Gastrocnemius medialis (tissue), 4 donors: ENCODE results near the gene TNNT3. TPM values are rescaled to one million over a fixed set of nuclear protein-coding genes. Genes with fewer than 3 reads are reported as not detected.
A peak's percentile ranks its signal among the peaks of the same experiment; 100 is the strongest.

ENCODE experiments used
- ATAC-seq, 2 donors: fragments of 150-250 bp; one replicate each; pipeline ENCODE4 v1.9.1; 2016
- DNase-seq, 2 donors: peaks; one replicate each; pipeline ENCODE4 v3.0.0-alpha.2; 2019
- H3K27ac ChIP-seq, 4 donors: fragments of 200-600 bp; sonication (generic); 1 replicate in 1 of 4; 2 replicates in 3 of 4; pipeline ENCODE4 v1.5.1; 2016 to 2018; ENCODE audit warnings: mild to moderate bottlenecking in 2 of 4, moderate library complexity in 1 of 4
- H3K27me3 ChIP-seq, 3 donors: fragments of 200-600 bp; sonication (generic) in 2 of 3; 1 replicate in 1 of 3; 2 replicates in 2 of 3; pipeline versions ENCODE4 v1.5.1 to v1.6.0; 2016 to 2019; ENCODE audit warnings: mild to moderate bottlenecking in 1 of 3, moderate library complexity in 1 of 3
- H3K36me3 ChIP-seq, 2 donors: fragments of 200-600 bp; sonication (generic) in 1 of 2; one replicate each; pipeline ENCODE4 v1.5.1; 2017 to 2018
- H3K4me1 ChIP-seq, 2 donors: fragments of 200-600 bp; sonication (generic) in 1 of 2; one replicate each; pipeline ENCODE4 v1.5.1; 2016 to 2017; ENCODE audit warnings: mild to moderate bottlenecking in 2 of 2
- H3K4me3 ChIP-seq, 4 donors: fragments of 200-600 bp; sonication (generic) in 3 of 4; 1 replicate in 1 of 4; 2 replicates in 3 of 4; pipeline ENCODE4 v1.5.1; 2016 to 2019; ENCODE audit warnings: mild to moderate bottlenecking in 2 of 4
- H3K9me3 ChIP-seq, 3 donors: fragments of 200-600 bp; sonication (generic) in 2 of 3; 1 replicate in 1 of 3; 2 replicates in 2 of 3; pipeline ENCODE4 v1.5.1; 2016 to 2019
- CTCF ChIP-seq, 5 experiments: fragments of 450-650 bp in 3 of 5; fragments of 200-600 bp in 2 of 5; sonication (generic) in 2 of 5; IDR thresholded peaks in 4 of 5; conservative IDR thresholded peaks in 1 of 5; 1 replicate in 4 of 5; 2 replicates in 1 of 5; pipeline ENCODE4 v1.5.1; 2016 to 2019; ENCODE audit warnings: antibody characterized with exemption in 5 of 5, mild to moderate bottlenecking in 3 of 5, moderate library complexity in 3 of 5
- POLR2A ChIP-seq, 2 donors: fragments of 450-650 bp; IDR thresholded peaks; one replicate each; pipeline ENCODE4 v1.6.1; 2017; ENCODE audit warnings: antibody characterized with exemption in 2 of 2, mild to moderate bottlenecking in 2 of 2, moderate library complexity in 2 of 2
- in situ Hi-C, 4 donors: fragments of 200-750 bp; cut with MboI; loops; one replicate each; pipeline versions ENCODE4 v1.15.0 to v1.8.0; 2017; ENCODE audit warnings: low sequenced_read_pairs in 4 of 4
- intact Hi-C: fragments of 100-400 bp; cut with DNase I; formaldehyde crosslinking; loops from one replicate; pipeline ENCODE4 v1.15.1; 2023; ENCODE audit warnings: low total_unique reads
- total RNA-seq, 4 donors: library from RNA; depleted of rRNA; stranded (reverse); fragments of >200 nt; gene quantifications; one replicate each; pipeline versions ENCODE4 v1.1.0 to v1.2.3, GENCODE V29; 2016

Gene TNNT3
- total RNA-seq, 4 donors from 2014 or later = 1,260 to 3,441 (median 1,835) TPM

GRCh38 chr11:1879342-1879940, 40.1 kb upstream of the TNNT3 start:
- H3K27me3 ChIP-seq = peaks cover 10 to 12% (median 12%) of the 10 kb centered on the region in 3 donors
- H3K9me3 ChIP-seq = no peaks in the 10 kb centered on the region
- ATAC-seq = no peak
- intact Hi-C loops (no loop called here), in situ Hi-C loops (loop anchor here in 1 of 4 donors (25.0 kb wide), 1 partner anchor 283 kb away; the partner anchor contains the start of genes INS and TH)
- peaks cover 31 to 50% of the 10 kb centered on the region in 2 donors for H3K4me1 ChIP-seq
- H3K36me3 ChIP-seq = no peaks in the 10 kb centered on the region
- no peak for DNase-seq
- TF ChIP-seq CTCF (IDR thresholded peaks at IDR 0.05 in 4 of 5, conservative IDR thresholded peaks at IDR 0.05 in 1 of 5) = no peak
- TF ChIP-seq POLR2A (IDR thresholded peaks at IDR 0.05) = no peak
- H3K27ac ChIP-seq = peak overlapping the region; percentile 84 to 89 (median 88)
- H3K4me3 ChIP-seq = no peak overlapping the region

GRCh38 chr11:1879941-1880720, 39.4 kb upstream of the TNNT3 start:
- H3K9me3 ChIP-seq = no peaks in the 10 kb centered on the region
- TF ChIP-seq CTCF (IDR thresholded peaks at IDR 0.05 in 4 of 5, conservative IDR thresholded peaks at IDR 0.05 in 1 of 5) = no peak
- no peak for TF ChIP-seq POLR2A (IDR thresholded peaks at IDR 0.05)
- DNase-seq (peak in 1 of 2 donors; percentile 53), ATAC-seq (peak in 1 of 2 donors; percentile 28)
- peaks cover 31 to 49% of the 10 kb centered on the region in 2 donors for H3K4me1 ChIP-seq
- peak overlapping the region; percentile 84 to 89 (median 88) for H3K27ac ChIP-seq
- no peaks in the 10 kb centered on the region for H3K36me3 ChIP-seq
- intact Hi-C loops = loop anchor here (5.0 kb wide), 1 partner anchor 43 kb away; the partner anchor contains the start of gene TNNI2
- H3K27me3 ChIP-seq = peaks cover 4 to 7% (median 5%) of the 10 kb centered on the region in 3 donors
- in situ Hi-C loops = loop anchor here in 1 of 4 donors (25.0 kb wide), 1 partner anchor 282 kb away; the partner anchor contains the start of genes INS and TH
- H3K4me3 ChIP-seq = no peak overlapping the region

DNA sequence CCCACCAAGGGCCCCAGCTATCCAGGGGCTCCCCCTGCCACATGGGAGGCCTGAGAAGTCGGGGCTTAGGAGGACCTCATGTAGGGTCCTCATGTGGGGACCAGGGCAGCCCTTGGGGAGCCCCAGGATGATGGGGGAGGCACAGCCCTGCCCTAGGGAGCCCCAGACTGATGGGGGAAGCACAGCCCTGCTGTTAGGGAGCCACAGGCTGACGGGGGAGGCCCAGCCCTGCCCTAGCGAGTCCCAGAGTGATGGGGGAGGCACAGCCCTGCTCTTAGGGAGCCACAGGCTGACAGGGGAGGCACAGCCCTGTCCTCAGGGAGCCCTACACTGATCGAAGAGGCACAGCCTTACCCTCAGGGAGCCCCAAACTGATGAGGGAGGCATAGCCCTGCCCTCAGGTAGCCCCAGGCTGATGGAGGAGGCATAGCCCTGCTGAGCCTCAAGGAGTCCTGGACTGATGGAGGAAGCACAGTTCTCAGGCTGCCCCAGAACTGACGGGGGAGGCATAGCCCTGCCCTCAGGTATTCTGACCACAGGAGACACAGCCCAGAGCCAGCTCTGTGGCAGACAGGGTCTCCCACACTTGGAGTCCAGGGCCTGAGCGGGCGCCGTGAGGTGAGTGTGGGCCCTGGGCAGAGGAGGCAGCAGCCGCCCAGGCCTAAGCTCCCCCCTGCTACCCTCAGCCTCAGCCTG, 38.6 kb upstream of the TNNT3 start:
- DNase-seq = no peak
- TF ChIP-seq CTCF (IDR thresholded peaks at IDR 0.05 in 4 of 5, conservative IDR thresholded peaks at IDR 0.05 in 1 of 5) (no peak), POLR2A (IDR thresholded peaks at IDR 0.05) (no peak)
- intact Hi-C loops (loop anchor here (5.0 kb wide), 1 partner anchor 44 kb away; the partner anchor contains the start of gene TNNI2), in situ Hi-C loops (loop anchor here in 1 of 4 donors (25.0 kb wide), 1 partner anchor 281 kb away; the partner anchor contains the start of genes INS and TH)
- Histone ChIP-seq H3K27me3 (no peaks in the 10 kb centered on the region), H3K4me3 (no peak overlapping the region), H3K36me3 (no peaks in the 10 kb centered on the region), H3K9me3 (no peaks in the 10 kb centered on the region), H3K27ac (peak overlapping the region; percentile 84 to 89 (median 88)), H3K4me1 (peaks cover 31 to 42% of the 10 kb centered on the region in 2 donors)
- no peak for ATAC-seq

DNA sequence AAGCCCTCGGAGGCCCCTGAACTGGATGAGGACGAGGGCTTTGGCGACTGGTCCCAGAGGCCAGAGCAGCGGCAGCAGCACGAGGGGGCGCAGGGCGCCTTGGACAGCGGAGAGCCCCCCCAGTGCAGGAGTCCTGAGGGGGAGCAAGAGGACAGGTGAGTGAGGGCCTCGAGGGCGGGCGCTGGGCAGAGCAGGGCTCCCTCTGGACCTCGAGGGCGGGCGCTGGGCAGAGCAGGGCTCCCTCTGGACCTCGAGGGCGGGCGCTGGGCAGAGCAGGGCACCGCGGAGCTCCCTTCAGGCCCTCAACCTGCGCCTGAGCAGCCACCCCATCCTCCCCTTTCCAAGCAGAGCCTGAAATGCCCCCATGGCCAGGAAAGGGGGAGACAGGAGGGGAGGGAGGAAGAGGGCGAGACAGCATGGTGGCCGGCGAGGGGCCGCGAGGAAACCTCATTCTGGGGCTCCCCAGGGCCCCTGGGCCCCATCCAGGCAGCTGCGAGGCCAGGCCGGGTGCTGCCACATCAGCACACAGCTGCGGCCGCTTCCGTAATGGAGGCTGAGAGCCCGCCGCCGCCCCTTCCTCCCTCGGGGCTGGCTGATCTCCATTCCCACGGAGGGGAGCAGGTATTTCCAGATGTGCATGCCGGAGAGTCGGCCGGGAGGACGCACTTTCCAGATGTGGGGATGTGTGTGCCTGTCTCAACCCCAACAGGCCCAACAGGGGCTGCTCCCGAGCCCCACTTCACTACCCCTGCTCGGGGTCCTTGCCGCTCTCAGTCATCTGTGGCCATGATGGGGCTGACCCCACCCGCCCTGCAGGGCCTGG, 37.9 kb upstream of the TNNT3 start:
- peak; percentile 27 to 30 for ATAC-seq
- Histone ChIP-seq H3K4me3 (no peak overlapping the region), H3K27ac (peak overlapping the region; percentile 84 to 89 (median 88)), H3K9me3 (no peaks in the 10 kb centered on the region), H3K27me3 (no peaks in the 10 kb centered on the region), H3K4me1 (peaks cover 31 to 35% of the 10 kb centered on the region in 2 donors), H3K36me3 (no peaks in the 10 kb centered on the region)
- in situ Hi-C loops (loop anchor here in 1 of 4 donors (25.0 kb wide), 1 partner anchor 281 kb away; the partner anchor contains the start of genes INS and TH), intact Hi-C loops (loop anchor here (1.0 to 5.0 kb wide), 3 partner anchors 35 to 271 kb away; partner anchors contain the start of gene TNNI2)
- DNase-seq = peak in 1 of 2 donors; percentile 45
- TF ChIP-seq CTCF (IDR thresholded peaks at IDR 0.05 in 4 of 5, conservative IDR thresholded peaks at IDR 0.05 in 1 of 5) (no peak), POLR2A (IDR thresholded peaks at IDR 0.05) (peak in 1 of 2 donors; percentile 10)
